Tibial nerve (tissue), 4 donors: Measurements from ENCODE around the gene RBCK1. TPM values are rescaled to one million over a fixed set of nuclear protein-coding genes. Genes with fewer than 3 reads are reported as not detected.

Experiments used
- DNase-seq, 2 donors: peaks; one replicate each; pipeline ENCODE4 v3.0.0-alpha.2; 2019; ENCODE audit warnings: low spot score in 2 of 2
- H3K27ac ChIP-seq, 4 donors: fragments of 200-600 bp; sonication (generic) in 3 of 4; one replicate each; pipeline ENCODE4 v1.5.1; 2017 to 2019; ENCODE audit warnings: mild to moderate bottlenecking in 1 of 4
- H3K27me3 ChIP-seq, 2 donors: fragments of 200-600 bp; sonication (generic) in 1 of 2; one replicate each; pipeline versions ENCODE4 v1.5.1 to v1.6.0; 2017 to 2019
- H3K36me3 ChIP-seq, 3 donors: fragments of 200-600 bp; sonication (generic); one replicate each; pipeline ENCODE4 v1.5.1; 2018 to 2019
- H3K4me1 ChIP-seq, 4 donors: fragments of 200-600 bp; sonication (generic) in 3 of 4; one replicate each; pipeline ENCODE4 v1.5.1; 2017 to 2019
- H3K4me3 ChIP-seq, 4 donors: fragments of 200-600 bp; sonication (generic) in 3 of 4; one replicate each; pipeline ENCODE4 v1.5.1; 2017 to 2019; ENCODE audit warnings: mild to moderate bottlenecking in 1 of 4, moderate library complexity in 1 of 4
- H3K9me3 ChIP-seq, 4 donors: fragments of 200-600 bp; sonication (generic) in 3 of 4; one replicate each; pipeline ENCODE4 v1.5.1; 2017 to 2019
- EP300 ChIP-seq, 2 donors: sonication (generic); formaldehyde crosslinking; IDR thresholded peaks; one replicate each; pipeline ENCODE4 v1.6.1; 2017; ENCODE audit warnings: antibody characterized with exemption in 2 of 2, mild to moderate bottlenecking in 1 of 2
- POLR2A ChIP-seq, 2 donors: fragments of 450-650 bp; IDR thresholded peaks; one replicate each; pipeline ENCODE4 v1.6.1; 2017; ENCODE audit warnings: antibody characterized with exemption in 2 of 2, mild to moderate bottlenecking in 2 of 2, moderate library complexity in 2 of 2
- WGBS, 2 donors: methylation state at CpG; one replicate each; pipeline ENCODE4 v1.1.5; 2018; 5-methylcytosine and 5-hydroxymethylcytosine counted together
- total RNA-seq, 4 donors: library from RNA; depleted of rRNA; stranded (reverse); fragments of >200 nt; gene quantifications; one replicate each; pipeline ENCODE4 v1.1.0, GENCODE V29; 2016
- TF ChIP-seq, protein P1 (sequence below), 5 experiments: fragments of 200-600 bp in 3 of 5; fragments of 450-650 bp in 2 of 5; sonication (generic) in 3 of 5; IDR thresholded peaks; one replicate each; pipeline ENCODE4 v1.5.1; 2016 to 2019; ENCODE audit warnings: antibody characterized with exemption in 5 of 5, mild to moderate bottlenecking in 3 of 5, moderate library complexity in 2 of 5

Gene RBCK1
- total RNA-seq, 4 donors from 2014 or later: 93.5 to 149 (median 118) TPM

GRCh38 chr20:378961-379336, 29.1 kb upstream of the RBCK1 start:
- no peak for DNase-seq
- Histone ChIP-seq H3K4me3 (no peak overlapping the region), H3K9me3 (no peaks in the 10 kb centered on the region), H3K4me1 (peaks cover 0 to 25% (median 2%) of the 10 kb centered on the region in 4 donors), H3K27ac (no peak overlapping the region), H3K36me3 (no peaks in the 10 kb centered on the region), H3K27me3 (peaks cover 0 to 4% of the 10 kb centered on the region in 2 donors)
- WGBS, 2 donors: 67 to 74% methylated on average over 5 of the region's 5 CpGs
- TF ChIP-seq EP300 (IDR thresholded peaks at IDR 0.05): no peak
- TF ChIP-seq, protein P1, sequence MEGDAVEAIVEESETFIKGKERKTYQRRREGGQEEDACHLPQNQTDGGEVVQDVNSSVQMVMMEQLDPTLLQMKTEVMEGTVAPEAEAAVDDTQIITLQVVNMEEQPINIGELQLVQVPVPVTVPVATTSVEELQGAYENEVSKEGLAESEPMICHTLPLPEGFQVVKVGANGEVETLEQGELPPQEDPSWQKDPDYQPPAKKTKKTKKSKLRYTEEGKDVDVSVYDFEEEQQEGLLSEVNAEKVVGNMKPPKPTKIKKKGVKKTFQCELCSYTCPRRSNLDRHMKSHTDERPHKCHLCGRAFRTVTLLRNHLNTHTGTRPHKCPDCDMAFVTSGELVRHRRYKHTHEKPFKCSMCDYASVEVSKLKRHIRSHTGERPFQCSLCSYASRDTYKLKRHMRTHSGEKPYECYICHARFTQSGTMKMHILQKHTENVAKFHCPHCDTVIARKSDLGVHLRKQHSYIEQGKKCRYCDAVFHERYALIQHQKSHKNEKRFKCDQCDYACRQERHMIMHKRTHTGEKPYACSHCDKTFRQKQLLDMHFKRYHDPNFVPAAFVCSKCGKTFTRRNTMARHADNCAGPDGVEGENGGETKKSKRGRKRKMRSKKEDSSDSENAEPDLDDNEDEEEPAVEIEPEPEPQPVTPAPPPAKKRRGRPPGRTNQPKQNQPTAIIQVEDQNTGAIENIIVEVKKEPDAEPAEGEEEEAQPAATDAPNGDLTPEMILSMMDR (IDR thresholded peaks at IDR 0.05): no peak
- TF ChIP-seq POLR2A (IDR thresholded peaks at IDR 0.05): no peak

DNA sequence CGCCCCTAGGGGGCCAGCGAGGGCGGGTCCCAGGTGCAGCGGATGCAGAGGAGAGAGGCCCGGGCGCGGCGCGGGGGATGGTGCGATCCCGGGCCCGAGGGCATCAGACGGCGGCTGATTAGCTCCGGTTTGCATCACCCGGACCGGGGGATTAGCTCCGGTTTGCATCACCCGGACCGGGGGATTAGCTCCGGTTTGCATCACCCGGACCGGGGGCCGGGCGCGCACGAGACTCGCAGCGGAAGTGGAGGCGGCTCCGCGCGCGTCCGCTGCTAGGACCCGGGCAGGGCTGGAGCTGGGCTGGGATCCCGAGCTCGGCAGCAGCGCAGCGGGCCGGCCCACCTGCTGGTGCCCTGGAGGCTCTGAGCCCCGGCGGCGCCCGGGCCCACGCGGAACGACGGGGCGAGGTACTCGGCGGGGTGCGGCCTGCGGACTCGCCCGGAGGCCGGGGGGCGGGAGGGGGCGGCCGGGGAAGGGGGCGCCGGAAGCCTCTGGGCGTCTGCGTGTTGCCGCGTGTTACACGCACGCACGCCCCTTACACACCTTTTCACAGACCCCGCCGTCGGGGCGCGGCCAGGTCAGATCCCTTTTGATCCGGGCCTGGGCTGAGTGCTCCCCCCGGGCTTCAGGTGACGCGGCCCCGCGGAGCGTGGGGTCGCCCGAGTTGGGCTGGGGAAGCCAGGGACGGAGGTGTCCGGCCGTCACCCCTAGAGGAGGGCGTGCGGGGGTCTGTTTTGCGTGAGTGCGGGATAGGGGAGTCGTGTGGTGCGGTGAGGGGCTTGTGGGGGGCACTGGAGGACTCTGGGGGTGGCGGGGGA, 27.1 kb upstream of the RBCK1 start:
- no peak for DNase-seq
- peak overlapping the region; percentile 51 to 75 (median 64) for H3K4me3 ChIP-seq
- no peak for TF ChIP-seq POLR2A (IDR thresholded peaks at IDR 0.05)
- TF ChIP-seq EP300 (IDR thresholded peaks at IDR 0.05): peak in 1 of 2 donors; percentile 37
- no peaks in the 10 kb centered on the region for H3K36me3 ChIP-seq
- H3K9me3 ChIP-seq: no peaks in the 10 kb centered on the region
- H3K27ac ChIP-seq: peak overlapping the region; percentile 44 to 82 (median 71)
- peaks cover 0 to 4% of the 10 kb centered on the region in 2 donors for H3K27me3 ChIP-seq
- WGBS, 2 donors: 1% methylated on average over 32 to 63 of the region's 93 CpGs
- H3K4me1 ChIP-seq: peaks cover 0 to 25% (median 2%) of the 10 kb centered on the region in 4 donors

DNA sequence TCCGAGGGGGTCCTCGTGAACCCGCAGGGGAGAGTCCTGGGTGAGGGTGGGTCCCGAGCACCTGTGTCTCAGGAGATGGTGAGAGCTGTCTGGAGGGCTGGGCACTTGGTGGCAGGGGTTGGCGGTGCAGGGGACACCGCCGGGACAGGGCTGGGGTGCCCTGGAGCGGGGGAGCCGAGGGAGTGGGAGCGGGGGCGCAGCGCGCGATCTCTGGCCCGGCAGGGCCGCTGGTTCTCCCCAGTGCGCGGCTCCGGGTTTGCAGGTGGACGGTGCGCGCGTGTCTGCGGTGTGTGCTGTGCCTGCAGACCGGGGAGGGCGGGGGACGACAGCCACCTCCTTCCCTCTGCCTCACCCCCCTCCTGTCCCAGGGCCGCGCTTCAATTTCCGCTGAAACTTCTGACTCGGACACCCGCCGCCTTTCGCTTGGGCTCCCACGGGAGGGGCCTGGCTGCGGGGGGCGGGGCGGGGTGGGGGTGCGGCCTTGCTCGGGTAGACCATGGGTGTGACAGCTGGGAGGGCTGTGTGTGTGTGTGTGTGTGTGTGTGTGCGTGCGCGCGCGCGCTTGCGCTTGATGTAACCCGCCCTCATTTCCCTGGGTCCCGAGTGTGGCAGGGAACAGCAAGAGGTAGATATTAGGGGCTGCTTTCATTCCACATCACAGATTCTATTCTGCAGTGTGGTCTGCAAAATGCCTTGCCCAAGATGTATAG, 26.4 kb upstream of the RBCK1 start:
- no peaks in the 10 kb centered on the region for H3K36me3 ChIP-seq
- TF ChIP-seq EP300 (IDR thresholded peaks at IDR 0.05) (no peak), POLR2A (IDR thresholded peaks at IDR 0.05) (no peak)
- TF ChIP-seq, protein P1 (IDR thresholded peaks at IDR 0.05): no peak
- H3K27ac ChIP-seq: peak overlapping the region; percentile 44 to 82 (median 71)
- DNase-seq: peak in 1 of 2 donors; percentile 32
- H3K4me1 ChIP-seq: peaks cover 0 to 25% (median 2%) of the 10 kb centered on the region in 4 donors
- H3K4me3 ChIP-seq: peak overlapping the region; percentile 51 to 75 (median 64)
- no peaks in the 10 kb centered on the region for H3K9me3 ChIP-seq
- peaks cover 0 to 4% of the 10 kb centered on the region in 2 donors for H3K27me3 ChIP-seq
- 1 to 2% methylated on average over 10 to 47 of the region's 49 CpGs for WGBS, 2 donors

DNA sequence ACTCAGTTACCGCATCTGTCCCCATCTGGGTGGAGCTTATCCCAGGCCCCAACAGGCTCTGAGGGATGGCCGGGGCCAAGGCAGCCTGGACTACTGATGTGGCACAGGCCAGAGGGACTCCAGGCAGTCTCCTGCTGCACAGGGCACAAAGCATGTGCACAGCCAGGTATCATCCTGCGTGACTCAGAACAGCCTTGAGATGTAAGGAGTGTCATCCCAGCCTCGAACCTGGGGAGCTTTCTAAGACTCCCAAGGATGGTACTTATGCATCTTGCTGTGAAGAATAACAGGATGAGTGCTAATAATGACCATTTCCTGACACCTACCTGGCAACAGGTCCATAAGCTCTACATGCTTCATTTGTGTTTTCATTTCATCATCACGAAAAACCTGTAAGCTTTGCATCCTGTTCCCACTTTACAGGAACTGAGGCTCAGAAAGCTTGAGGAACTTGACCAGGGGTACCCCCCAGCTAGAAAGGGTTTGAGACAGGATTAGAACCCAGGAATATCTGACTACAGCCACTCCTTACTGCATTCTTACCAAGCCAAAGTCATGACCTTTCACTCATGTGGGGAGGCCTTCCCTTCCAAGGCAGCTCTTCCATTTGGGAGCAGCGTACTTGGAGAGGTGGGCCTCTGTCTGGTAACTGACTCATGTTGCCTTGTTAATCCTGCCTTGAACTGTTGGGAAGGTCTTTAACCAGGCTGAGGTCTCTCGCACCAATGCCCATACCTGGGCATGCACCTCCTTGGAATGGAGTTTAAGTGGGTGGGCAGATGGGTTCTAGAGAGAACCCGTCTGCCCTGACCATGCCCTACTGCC, 25.6 kb upstream of the RBCK1 start:
- Histone ChIP-seq H3K4me1 (peaks cover 0 to 25% (median 2%) of the 10 kb centered on the region in 4 donors), H3K9me3 (no peaks in the 10 kb centered on the region), H3K4me3 (peak overlapping the region in 3 of 4 donors; percentile 63 to 75 (median 66)), H3K27ac (peak overlapping the region in 2 of 4 donors; percentile 30 to 82), H3K36me3 (peaks cover 0 to 2% (median 0%) of the 10 kb centered on the region in 3 donors), H3K27me3 (peaks cover 0 to 4% of the 10 kb centered on the region in 2 donors)
- TF ChIP-seq, protein P1 (IDR thresholded peaks at IDR 0.05): no peak
- TF ChIP-seq EP300 (IDR thresholded peaks at IDR 0.05): no peak
- no peak for TF ChIP-seq POLR2A (IDR thresholded peaks at IDR 0.05)
- WGBS, 2 donors: 68 to 70% methylated on average over 8 of the region's 8 CpGs
- no peak for DNase-seq

DNA sequence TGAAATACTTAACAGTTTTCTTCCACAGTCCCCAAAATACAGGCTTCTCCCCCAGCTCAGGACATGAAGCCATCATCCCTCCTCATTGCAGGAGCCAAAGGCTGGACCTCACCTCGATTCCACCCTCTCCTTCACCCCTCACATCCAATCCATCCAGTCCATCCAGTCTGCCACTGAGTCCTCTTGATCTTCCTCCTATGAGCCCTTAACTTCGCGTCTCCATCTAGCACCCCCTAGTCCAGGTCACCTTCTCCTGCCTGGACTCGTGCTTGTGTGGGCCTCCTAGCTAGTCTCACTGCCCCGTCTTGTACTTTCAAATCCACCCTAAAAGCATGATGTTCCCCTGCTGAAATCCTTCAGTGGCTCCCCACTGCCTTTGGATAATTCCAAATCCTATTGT, 24.2 kb upstream of the RBCK1 start:
- H3K9me3 ChIP-seq: no peaks in the 10 kb centered on the region
- peaks cover 0 to 16% (median 0%) of the 10 kb centered on the region in 3 donors for H3K36me3 ChIP-seq
- H3K4me1 ChIP-seq: peaks cover 0 to 25% (median 2%) of the 10 kb centered on the region in 4 donors
- 79 to 85% methylated on average over 5 of the region's 5 CpGs for WGBS, 2 donors
- TF ChIP-seq, protein P1 (IDR thresholded peaks at IDR 0.05): no peak
- no peak for TF ChIP-seq POLR2A (IDR thresholded peaks at IDR 0.05)
- TF ChIP-seq EP300 (IDR thresholded peaks at IDR 0.05): no peak
- no peak for DNase-seq
- H3K27ac ChIP-seq: no peak overlapping the region
- no peak overlapping the region for H3K4me3 ChIP-seq
- peaks cover 0 to 4% of the 10 kb centered on the region in 2 donors for H3K27me3 ChIP-seq
